Glomerular visceral epithelial cell (primary cell): Measurements from ENCODE around the gene FAM53A.

Experiments
- DNase-seq: peaks from one replicate; pipeline ENCODE4 v3.0.0-alpha.2; 2016; ENCODE audit errors: extremely low spot score

FAM53A gene

GRCh38 chr4:1683736-1684505 lies at the start of gene FAM53A:
Gene FAM53A (minus strand): TSS chr4:1684313. CDS start chr4:1668741, 15,572 bp downstream.
- peak; percentile 93 for DNase-seq

- no peak for DNase-seq
These were observed 48.8 kb upstream of the FAM53A start for GRCh38 chr4:1732911-1733310.

- peak; percentile 78 for DNase-seq
These were observed 47.1 kb upstream of the FAM53A start for GRCh38 chr4:1731180-1731579.

- no peak for DNase-seq
These were observed 46.5 kb upstream of the FAM53A start for GRCh38 chr4:1730532-1731135.

GRCh38 chr4:1728061-1728980 lies 44.2 kb upstream of the FAM53A start:
- no peak for DNase-seq

GRCh38 chr4:1727117-1728031 lies 43.3 kb upstream of the FAM53A start:
- peak; percentile 94 for DNase-seq

GRCh38 chr4:1726146-1726934 lies 42.2 kb upstream of the FAM53A start:
- DNase-seq: peak; percentile 88

- no peak for DNase-seq
These were observed 41.4 kb upstream of the FAM53A start for GRCh38 chr4:1725521-1725920.

GRCh38 chr4:1723131-1723801 lies 39.2 kb upstream of the FAM53A start:
- DNase-seq: no peak

GRCh38 chr4:1722551-1723118 lies 38.5 kb upstream of the FAM53A start:
- no peak for DNase-seq

- no peak for DNase-seq
These were observed 37.8 kb upstream of the FAM53A start for GRCh38 chr4:1721666-1722550.

- peak; percentile 96 for DNase-seq
These were observed 37.0 kb upstream of the FAM53A start, which contains the start of the genes TACC3 and TMEM129 for GRCh38 chr4:1721003-1721665. Gene TACC3 (plus strand): TSS chr4:1721521. CDS start chr4:1723422, 1,901 bp downstream. Gene TMEM129 (minus strand): TSS chr4:1721323. CDS start chr4:1720837, 486 bp downstream.

- peak; percentile 46 for DNase-seq
These were observed 36.3 kb upstream of the FAM53A start for GRCh38 chr4:1720163-1720983.

- no peak for DNase-seq
These were observed 34.2 kb upstream of the FAM53A start for GRCh38 chr4:1718095-1718850.

- no peak for DNase-seq
These were observed 33.3 kb upstream of the FAM53A start for GRCh38 chr4:1717129-1718094.
